SK-N-MC (cell line): ENCODE measurements around the gene EIF3D.
A peak's percentile ranks its signal among the peaks of the same experiment; 100 is the strongest.

ENCODE experiments used
- DNase-seq: peaks from one replicate; pipeline ENCODE4 v3.0.0-alpha.2; 2011; ENCODE audit warnings: low read depth, low spot score
- H3K27ac ChIP-seq: fragments of 200-600 bp; sonication (generic); 2 replicates; pipeline ENCODE4 v1.5.1; 2016; ENCODE audit warnings: mixed run types
- H3K36me3 ChIP-seq: fragments of 200-600 bp; sonication (generic); 2 replicates; pipeline ENCODE4 v1.6.1; 2017; ENCODE audit warnings: antibody characterized with exemption, low read length, mixed read lengths; ENCODE audit not compliant: insufficient read depth
- H3K4me3 ChIP-seq: fragments of 200-600 bp; sonication (generic); 2 replicates; pipeline ENCODE4 v1.5.1; 2016
- H3K9ac ChIP-seq: fragments of 200-600 bp; sonication (generic); 2 replicates; pipeline ENCODE4 v1.8.0; 2017; ENCODE audit warnings: mixed run types, mixed read lengths; ENCODE audit not compliant: insufficient read length
- H3K9me3 ChIP-seq: fragments of 200-600 bp; sonication (generic); 2 replicates; pipeline ENCODE4 v1.6.1; 2017; ENCODE audit warnings: low read depth, mild to moderate bottlenecking, antibody characterized with exemption, low read length, moderate library complexity, mixed read lengths
- EZH2 ChIP-seq: fragments of 200-600 bp; sonication (generic); IDR thresholded peaks from one replicate; pipeline ENCODE4 v1.6.1; 2017; ENCODE audit warnings: antibody characterized with exemption
- FOXP2 ChIP-seq: optimal IDR thresholded peaks from 2 replicates; pipeline ENCODE3; 2011; ENCODE audit warnings: mild to moderate bottlenecking, moderate library complexity; ENCODE audit not compliant: insufficient read depth; ENCODE audit errors: extremely low read length, control extremely low read depth
- POLR2AphosphoS5 ChIP-seq: IDR thresholded peaks from 2 replicates; pipeline ENCODE4 v1.6.1; 2012; ENCODE audit warnings: mild to moderate bottlenecking, low read depth, low read length, borderline replicate concordance

The EIF3D gene

GRCh38 chr22:36528795-36529751, at the start of gene EIF3D:
Gene EIF3D (minus strand): TSS chr22:36529166. CDS start chr22:36526121, 3,045 bp downstream.
- H3K9ac ChIP-seq: peak within 1 kb of the TSS; percentile 99
- H3K9me3 ChIP-seq: no peaks in the 10 kb centered on the region
- peaks cover 43% of the 10 kb centered on the region for H3K36me3 ChIP-seq
- TF ChIP-seq FOXP2: peak; percentile 98
- TF ChIP-seq EZH2: no peak
- peak; percentile 81 for TF ChIP-seq POLR2AphosphoS5
- peak within 1 kb of the TSS; percentile 98 for H3K27ac ChIP-seq
- peak; percentile 98 for DNase-seq
- peak within 1 kb of the TSS; percentile 91 for H3K4me3 ChIP-seq

GRCh38 chr22:36578619-36579018, 49.7 kb upstream of the EIF3D start:
- no peak overlapping the region for H3K4me3 ChIP-seq
- TF ChIP-seq FOXP2: no peak
- TF ChIP-seq POLR2AphosphoS5: no peak
- TF ChIP-seq EZH2: no peak
- H3K9me3 ChIP-seq: no peaks in the 10 kb centered on the region
- H3K9ac ChIP-seq: no peak overlapping the region
- no peak overlapping the region for H3K27ac ChIP-seq
- H3K36me3 ChIP-seq: no peaks in the 10 kb centered on the region
- DNase-seq: no peak

GRCh38 chr22:36577019-36577418, 48.1 kb upstream of the EIF3D start:
- H3K4me3 ChIP-seq: no peak overlapping the region
- no peaks in the 10 kb centered on the region for H3K9me3 ChIP-seq
- no peak overlapping the region for H3K9ac ChIP-seq
- TF ChIP-seq POLR2AphosphoS5 (no peak), EZH2 (no peak), FOXP2 (no peak)
- no peak for DNase-seq
- H3K27ac ChIP-seq: no peak overlapping the region
- H3K36me3 ChIP-seq: no peaks in the 10 kb centered on the region

GRCh38 chr22:36574728-36575127, 45.8 kb upstream of the EIF3D start:
- no peaks in the 10 kb centered on the region for H3K9me3 ChIP-seq
- TF ChIP-seq FOXP2 (no peak), POLR2AphosphoS5 (no peak), EZH2 (no peak)
- no peak overlapping the region for H3K4me3 ChIP-seq
- no peaks in the 10 kb centered on the region for H3K36me3 ChIP-seq
- no peak for DNase-seq
- no peak overlapping the region for H3K27ac ChIP-seq
- no peak overlapping the region for H3K9ac ChIP-seq

GRCh38 chr22:36573815-36574363, 44.9 kb upstream of the EIF3D start:
- Histone ChIP-seq H3K9ac (no peak overlapping the region), H3K4me3 (no peak overlapping the region), H3K9me3 (no peaks in the 10 kb centered on the region), H3K36me3 (no peaks in the 10 kb centered on the region), H3K27ac (no peak overlapping the region)
- no peak for DNase-seq
- TF ChIP-seq EZH2: no peak
- TF ChIP-seq POLR2AphosphoS5: no peak
- TF ChIP-seq FOXP2: no peak

GRCh38 chr22:36571991-36572390, 43.0 kb upstream of the EIF3D start:
- Histone ChIP-seq H3K27ac (no peak overlapping the region), H3K9ac (no peak overlapping the region), H3K4me3 (no peak overlapping the region), H3K36me3 (no peaks in the 10 kb centered on the region), H3K9me3 (no peaks in the 10 kb centered on the region)
- no peak for DNase-seq
- TF ChIP-seq EZH2: no peak
- no peak for TF ChIP-seq POLR2AphosphoS5
- TF ChIP-seq FOXP2: no peak

GRCh38 chr22:36569999-36570398, 41.0 kb upstream of the EIF3D start:
- no peaks in the 10 kb centered on the region for H3K9me3 ChIP-seq
- TF ChIP-seq FOXP2: no peak
- no peak for TF ChIP-seq POLR2AphosphoS5
- TF ChIP-seq EZH2: no peak
- no peak overlapping the region for H3K27ac ChIP-seq
- H3K4me3 ChIP-seq: no peak overlapping the region
- H3K9ac ChIP-seq: no peak overlapping the region
- no peaks in the 10 kb centered on the region for H3K36me3 ChIP-seq
- no peak for DNase-seq

- Histone ChIP-seq H3K27ac (no peak overlapping the region), H3K36me3 (no peaks in the 10 kb centered on the region), H3K9me3 (no peaks in the 10 kb centered on the region), H3K9ac (no peak overlapping the region), H3K4me3 (no peak overlapping the region)
- TF ChIP-seq POLR2AphosphoS5 (no peak), EZH2 (no peak), FOXP2 (no peak)
- no peak for DNase-seq
Observed at GRCh38 chr22:36568846-36569245, 39.9 kb upstream of the EIF3D start.
